HepG2 (cell line): ENCODE results near the gene DLST. TPM values are rescaled to one million over a fixed set of nuclear protein-coding genes. Genes with fewer than 3 reads are reported as not detected.

Experiments
- AGO2 ChIP-seq: fragments of 200-400 bp; formaldehyde crosslinking; optimal IDR thresholded peaks from 2 replicates; pipeline ENCODE3; 2017; ENCODE audit warnings: mild to moderate bottlenecking, low read depth, low read length, moderate library complexity
- ARNT ChIP-seq: fragments of 450-650 bp; IDR thresholded peaks from 2 replicates; pipeline ENCODE4 v1.6.1; 2017
- GLMP ChIP-seq: sonication (generic); formaldehyde crosslinking; IDR thresholded peaks from 2 replicates; pipeline ENCODE4 v1.9.0; 2021; ENCODE audit warnings: missing genetic modification reagents, mild to moderate bottlenecking, borderline replicate concordance
- JARID2 ChIP-seq: sonication (generic); formaldehyde crosslinking; IDR thresholded peaks from 2 replicates; pipeline ENCODE4 v1.8.1; 2023; ENCODE audit warnings: missing genetic modification reagents, inconsistent platforms; ENCODE audit not compliant: insufficient replicate concordance
- MEIS1 ChIP-seq: sonication (generic); formaldehyde crosslinking; IDR thresholded peaks from 2 replicates; pipeline ENCODE4 v1.9.0; 2021; ENCODE audit warnings: mild to moderate bottlenecking, missing genetic modification reagents, moderate library complexity, borderline replicate concordance
- NR1H2 ChIP-seq: sonication (generic); formaldehyde crosslinking; IDR thresholded peaks from 2 replicates; pipeline ENCODE4 v1.8.1; 2022; ENCODE audit warnings: low read depth, missing genetic modification reagents, borderline replicate concordance
- PRDM10 ChIP-seq: sonication (generic); formaldehyde crosslinking; IDR thresholded peaks from 2 replicates; pipeline ENCODE4 v1.4.0; 2020; ENCODE audit warnings: low read depth, missing genetic modification reagents
- TCF12 ChIP-seq, 2 experiments: fragments of 450-650 bp in 1 of 2; sonication (generic) in 1 of 2; formaldehyde crosslinking in 1 of 2; IDR thresholded peaks; 2 replicates each; pipeline versions ENCODE4 v1.6.1 to v1.8.0; 2017 to 2022; ENCODE audit warnings: antibody characterized with exemption in 1 of 2, mild to moderate bottlenecking in 1 of 2, missing genetic modification reagents in 1 of 2, moderate library complexity in 1 of 2
- TFDP2 ChIP-seq: sonication (generic); formaldehyde crosslinking; IDR thresholded peaks from 2 replicates; pipeline ENCODE4 v1.4.0; 2020; ENCODE audit warnings: missing genetic modification reagents
- YEATS4 ChIP-seq: sonication (generic); formaldehyde crosslinking; IDR thresholded peaks from 2 replicates; pipeline ENCODE4 v1.4.0; 2020; ENCODE audit warnings: missing genetic modification reagents, borderline replicate concordance
- ZNF101 ChIP-seq: sonication (generic); formaldehyde crosslinking; IDR thresholded peaks from 2 replicates; pipeline ENCODE4 v1.4.0; 2020; ENCODE audit warnings: mild to moderate bottlenecking, low read depth, missing genetic modification reagents, borderline replicate concordance
- ZNF260 ChIP-seq: sonication (generic); formaldehyde crosslinking; IDR thresholded peaks from 2 replicates; pipeline ENCODE4 v1.4.0; 2020; ENCODE audit warnings: missing genetic modification reagents, low read depth, mild to moderate bottlenecking, borderline replicate concordance
- ZNF281 ChIP-seq: sonication (generic); formaldehyde crosslinking; IDR thresholded peaks from 2 replicates; pipeline ENCODE4 v1.4.0; 2020; ENCODE audit warnings: missing genetic modification reagents, borderline replicate concordance
- ZNF282 ChIP-seq: fragments of 450-650 bp; IDR thresholded peaks from 2 replicates; pipeline ENCODE4 v1.6.1; 2018; ENCODE audit not compliant: partially characterized antibody
- ZNF367 ChIP-seq: sonication (generic); formaldehyde crosslinking; IDR thresholded peaks from 2 replicates; pipeline ENCODE4 v1.4.0; 2020; ENCODE audit warnings: missing genetic modification reagents, borderline replicate concordance
- ZNF564 ChIP-seq: sonication (generic); formaldehyde crosslinking; IDR thresholded peaks from 2 replicates; pipeline ENCODE4 v1.8.1; 2023; ENCODE audit warnings: mild to moderate bottlenecking, missing genetic modification reagents
- ZNF598 ChIP-seq: sonication (generic); formaldehyde crosslinking; IDR thresholded peaks from 2 replicates; pipeline ENCODE4 v1.5.1; 2020; ENCODE audit warnings: mild to moderate bottlenecking, missing genetic modification reagents, borderline replicate concordance
- ZNF737 ChIP-seq: sonication (generic); formaldehyde crosslinking; IDR thresholded peaks from 2 replicates; pipeline ENCODE4 v1.5.0; 2020; ENCODE audit warnings: missing genetic modification reagents, mild to moderate bottlenecking, borderline replicate concordance
- ZNF891 ChIP-seq: sonication (generic); formaldehyde crosslinking; IDR thresholded peaks from 2 replicates; pipeline ENCODE4 v1.5.0; 2020; ENCODE audit warnings: mild to moderate bottlenecking, missing genetic modification reagents
- polyA plus RNA-seq, 8 experiments: library from polyadenylated mRNA; depleted of rRNA in 3 of 8; stranded (reverse) in 7 of 8; unstranded in 1 of 8; fragments of >200 nt; fragmentation: Illumina TruSeq in 4 of 8; extraction: Trizol in 4 of 8; gene quantifications; 2 replicates each; pipeline versions ENCODE4 v1.2.1 to v1.2.3, GENCODE V29; 2011 to 2016; ENCODE audit warnings: low read depth in 4 of 8, missing spikeins in 1 of 8, mixed read lengths in 1 of 8; ENCODE audit not compliant: insufficient read depth in 1 of 8
- total RNA-seq, 5 experiments: library from RNA; depleted of rRNA; stranded (reverse); fragments of >200 nt; fragmentation: Illumina TruSeq; extraction: Trizol; gene quantifications; 2 replicates each; pipeline ENCODE4 v1.2.3, GENCODE V29; 2016; ENCODE audit warnings: low read depth in 1 of 5

Gene DLST
- total and polyA plus RNA-seq, 2 of the 13 experiments (the other 11 are each of a cell fraction or from before 2014, with no cell fraction given) = 56.5 to 94.3 TPM

- TF ChIP-seq ZNF281 (CRISPR knock-in tag) = peak; percentile 25; the same call in 1 of the 2 replicates
- TF ChIP-seq YEATS4 (CRISPR knock-in tag) = no peak; the same call in 1 of the 2 replicates
- TF ChIP-seq ZNF367 (CRISPR knock-in tag) = no peak
- no peak for TF ChIP-seq ZNF737 (CRISPR knock-in tag)
- no peak for TF ChIP-seq ZNF282
- TF ChIP-seq MEIS1 (CRISPR knock-in tag) = peak; percentile 54; the same call in 1 of the 2 replicates
- TF ChIP-seq ZNF260 (CRISPR knock-in tag) = no peak
- TF ChIP-seq AGO2 = no peak
- 0 out of 2 replicates have a peak, but pooled peaks have one; percentile 19 for TF ChIP-seq ZNF598 (CRISPR knock-in tag)
- TF ChIP-seq ZNF891 = peak; percentile 75; the same call in 1 of the 2 replicates
- no peak for TF ChIP-seq TCF12 (IDR thresholded peaks at IDR 0.05)
- no peak for TF ChIP-seq TCF12 (CRISPR knock-in tag; IDR thresholded peaks at IDR 0.05)
- no peak for TF ChIP-seq GLMP (CRISPR knock-in tag)
- TF ChIP-seq PRDM10 (CRISPR knock-in tag) = no peak
- no peak for TF ChIP-seq NR1H2 (CRISPR knock-in tag)
- no peak for TF ChIP-seq ZNF101 (CRISPR knock-in tag)
- TF ChIP-seq ARNT = no peak
- no peak for TF ChIP-seq JARID2 (CRISPR knock-in tag)
- TF ChIP-seq ZNF564 = no peak
- no peak for TF ChIP-seq TFDP2
Observed at GRCh38 chr14:74945852-74946658, 64.3 kb downstream of the DLST start (continued).
